HG03558 (cell line): ENCODE results near the gene DPPA2.
"Not testable (repeated sequence)": the region's sequence is repeated elsewhere in the genome, so short reads cannot be mapped to it uniquely, and the experiment has no call there.

ENCODE experiments used
- ATAC-seq: cut with Tn5 transposase; IDR thresholded peaks from one replicate; pipeline ENCODE4 v1.9.1; 2021; ENCODE audit warnings: moderate number of reproducible peaks; ENCODE audit not compliant: unreplicated experiment; ENCODE audit errors: extremely low read depth

DPPA2 gene

GRCh38 chr3:109316162-109316730, at the start of gene DPPA2:
DPPA2 (minus strand) TSS chr3:109316517; CDS start chr3:109314542, 1,975 bp downstream.
- ATAC-seq: no peak

GRCh38 chr3:109364088-109364487, 47.8 kb upstream of the DPPA2 start:
- ATAC-seq: no peak

GRCh38 chr3:109363634-109364033, 47.3 kb upstream of the DPPA2 start:
- no peak for ATAC-seq

GRCh38 chr3:109362823-109363222, 46.5 kb upstream of the DPPA2 start:
- no peak for ATAC-seq

- not testable (repeated sequence) for ATAC-seq
Measured at GRCh38 chr3:109358809-109359208, 42.5 kb upstream of the DPPA2 start.

GRCh38 chr3:109356442-109357155, 40.3 kb upstream of the DPPA2 start:
- no peak for ATAC-seq

- ATAC-seq: no peak
Measured at GRCh38 chr3:109355625-109356441, 39.5 kb upstream of the DPPA2 start.

GRCh38 chr3:109353057-109353456, 36.7 kb upstream of the DPPA2 start:
- ATAC-seq: no peak

GRCh38 chr3:109351231-109351630, 34.9 kb upstream of the DPPA2 start:
- no peak for ATAC-seq

GRCh38 chr3:109346770-109347295, 30.5 kb upstream of the DPPA2 start:
- ATAC-seq: no peak

GRCh38 chr3:109346099-109346498, 29.8 kb upstream of the DPPA2 start:
- no peak for ATAC-seq

GRCh38 chr3:109339714-109340648, 23.7 kb upstream of the DPPA2 start:
- no peak for ATAC-seq

GRCh38 chr3:109339197-109339596, 22.9 kb upstream of the DPPA2 start:
- ATAC-seq: no peak

GRCh38 chr3:109338322-109338721, 22.0 kb upstream of the DPPA2 start:
- no peak for ATAC-seq

GRCh38 chr3:109337393-109337792, 21.1 kb upstream of the DPPA2 start, which contains the start of gene DPPA4:
DPPA4 (minus strand) TSS chr3:109337546; CDS start chr3:109337517, 29 bp downstream.
- no peak for ATAC-seq

- ATAC-seq: no peak
Measured at GRCh38 chr3:109336291-109336861, 20.1 kb upstream of the DPPA2 start.

GRCh38 chr3:109334572-109334971, 18.3 kb upstream of the DPPA2 start:
- ATAC-seq: no peak

- no peak for ATAC-seq
Measured at GRCh38 chr3:109331692-109332091, 15.4 kb upstream of the DPPA2 start.

GRCh38 chr3:109330405-109330804, 14.1 kb upstream of the DPPA2 start:
- no peak for ATAC-seq
